HepG2 (cell line): ENCODE results near the gene DNM3.

ENCODE experiments used
- HDAC2 ChIP-seq: sonication (generic); formaldehyde crosslinking; IDR thresholded peaks from 2 replicates; pipeline ENCODE4 v1.4.0; 2020; ENCODE audit warnings: missing genetic modification reagents
- HNRNPK ChIP-seq: fragments of 200-400 bp; formaldehyde crosslinking; IDR thresholded peaks from 2 replicates; pipeline ENCODE4 v1.6.1; 2018; ENCODE audit warnings: low read length, low read depth, moderate library complexity, mild to moderate bottlenecking; ENCODE audit not compliant: poor library complexity, severe bottlenecking
- TF ChIP-seq, protein P1 (sequence below): sonication (generic); formaldehyde crosslinking; IDR thresholded peaks from 2 replicates; pipeline ENCODE4 v1.4.0; 2020; ENCODE audit warnings: missing genetic modification reagents, borderline replicate concordance
- TF ChIP-seq, protein P2 (sequence below): sonication (generic); formaldehyde crosslinking; IDR thresholded peaks from 2 replicates; pipeline ENCODE4 v1.8.0; 2022; ENCODE audit warnings: mild to moderate bottlenecking, missing genetic modification reagents, borderline replicate concordance
- TF ChIP-seq, protein P3 (sequence below): sonication (generic); formaldehyde crosslinking; IDR thresholded peaks from 2 replicates; pipeline ENCODE4 v1.4.0; 2020; ENCODE audit warnings: missing genetic modification reagents, borderline replicate concordance

DNA sequence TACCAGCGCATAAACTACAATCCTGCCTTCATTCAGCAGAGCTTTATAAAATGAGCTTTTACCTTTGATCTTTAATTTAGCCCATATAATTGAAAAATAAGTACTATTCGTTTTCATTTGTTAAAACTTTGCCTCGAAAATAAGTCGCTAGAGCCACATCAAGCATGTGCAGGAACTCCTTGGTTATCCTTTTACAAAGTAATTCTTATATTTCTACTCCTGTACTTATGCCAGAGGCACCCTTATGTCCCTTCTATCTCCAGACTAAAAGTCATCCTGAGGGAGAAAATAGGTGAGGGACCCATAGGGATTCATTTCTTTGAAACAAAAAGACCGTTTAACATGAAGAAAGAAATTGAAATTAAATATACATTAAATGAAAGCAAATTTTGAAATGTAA is 301.0 kb downstream of the DNM3 start:
- TF ChIP-seq, protein P1, sequence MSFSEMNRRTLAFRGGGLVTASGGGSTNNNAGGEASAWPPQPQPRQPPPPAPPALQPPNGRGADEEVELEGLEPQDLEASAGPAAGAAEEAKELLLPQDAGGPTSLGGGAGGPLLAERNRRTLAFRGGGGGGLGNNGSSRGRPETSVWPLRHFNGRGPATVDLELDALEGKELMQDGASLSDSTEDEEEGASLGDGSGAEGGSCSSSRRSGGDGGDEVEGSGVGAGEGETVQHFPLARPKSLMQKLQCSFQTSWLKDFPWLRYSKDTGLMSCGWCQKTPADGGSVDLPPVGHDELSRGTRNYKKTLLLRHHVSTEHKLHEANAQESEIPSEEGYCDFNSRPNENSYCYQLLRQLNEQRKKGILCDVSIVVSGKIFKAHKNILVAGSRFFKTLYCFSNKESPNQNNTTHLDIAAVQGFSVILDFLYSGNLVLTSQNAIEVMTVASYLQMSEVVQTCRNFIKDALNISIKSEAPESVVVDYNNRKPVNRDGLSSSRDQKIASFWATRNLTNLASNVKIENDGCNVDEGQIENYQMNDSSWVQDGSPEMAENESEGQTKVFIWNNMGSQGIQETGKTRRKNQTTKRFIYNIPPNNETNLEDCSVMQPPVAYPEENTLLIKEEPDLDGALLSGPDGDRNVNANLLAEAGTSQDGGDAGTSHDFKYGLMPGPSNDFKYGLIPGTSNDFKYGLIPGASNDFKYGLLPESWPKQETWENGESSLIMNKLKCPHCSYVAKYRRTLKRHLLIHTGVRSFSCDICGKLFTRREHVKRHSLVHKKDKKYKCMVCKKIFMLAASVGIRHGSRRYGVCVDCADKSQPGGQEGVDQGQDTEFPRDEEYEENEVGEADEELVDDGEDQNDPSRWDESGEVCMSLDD (CRISPR knock-in tag), result no peak
- no peak for TF ChIP-seq HDAC2 (CRISPR knock-in tag)
- no peak for TF ChIP-seq HNRNPK
- TF ChIP-seq, protein P2, sequence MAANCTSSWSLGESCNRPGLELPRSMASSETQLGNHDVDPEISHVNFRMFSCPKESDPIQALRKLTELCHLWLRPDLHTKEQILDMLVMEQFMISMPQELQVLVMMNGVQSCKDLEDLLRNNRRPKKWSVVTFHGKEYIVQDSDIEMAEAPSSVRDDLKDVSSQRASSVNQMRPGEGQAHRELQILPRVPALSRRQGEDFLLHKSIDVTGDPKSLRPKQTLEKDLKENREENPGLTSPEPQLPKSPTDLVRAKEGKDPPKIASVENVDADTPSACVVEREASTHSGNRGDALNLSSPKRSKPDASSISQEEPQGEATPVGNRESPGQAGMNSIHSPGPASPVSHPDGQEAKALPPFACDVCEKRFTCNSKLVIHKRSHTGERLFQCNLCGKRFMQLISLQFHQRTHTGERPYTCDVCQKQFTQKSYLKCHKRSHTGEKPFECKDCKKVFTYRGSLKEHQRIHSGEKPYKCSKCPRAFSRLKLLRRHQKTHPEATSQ (CRISPR knock-in tag), result no peak
- TF ChIP-seq, protein P3, sequence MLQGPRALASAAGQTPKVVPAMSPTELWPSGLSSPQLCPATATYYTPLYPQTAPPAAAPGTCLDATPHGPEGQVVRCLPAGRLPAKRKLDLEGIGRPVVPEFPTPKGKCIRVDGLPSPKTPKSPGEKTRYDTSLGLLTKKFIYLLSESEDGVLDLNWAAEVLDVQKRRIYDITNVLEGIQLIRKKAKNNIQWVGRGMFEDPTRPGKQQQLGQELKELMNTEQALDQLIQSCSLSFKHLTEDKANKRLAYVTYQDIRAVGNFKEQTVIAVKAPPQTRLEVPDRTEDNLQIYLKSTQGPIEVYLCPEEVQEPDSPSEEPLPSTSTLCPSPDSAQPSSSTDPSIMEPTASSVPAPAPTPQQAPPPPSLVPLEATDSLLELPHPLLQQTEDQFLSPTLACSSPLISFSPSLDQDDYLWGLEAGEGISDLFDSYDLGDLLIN (CRISPR knock-in tag), result no peak
